ENCODE measurements around the gene TECTA.
A peak's percentile ranks its signal among the peaks of the same experiment; 100 is the strongest.

The TECTA gene

GRCh38 chr11:121188776-121189175 lies 87.7 kb downstream of the TECTA start:
- H3K27me3 ChIP-seq (ENCODE audit: insufficient read depth, low read length, poor library complexity), result peaks cover 5% of the 10 kb centered on the region
- H2AFZ ChIP-seq (ENCODE audit: low read depth, low read length), result no peak overlapping the region
- no peak overlapping the region for H3K4me2 ChIP-seq (ENCODE audit: insufficient read depth, low read length)
- TF ChIP-seq, protein P1, sequence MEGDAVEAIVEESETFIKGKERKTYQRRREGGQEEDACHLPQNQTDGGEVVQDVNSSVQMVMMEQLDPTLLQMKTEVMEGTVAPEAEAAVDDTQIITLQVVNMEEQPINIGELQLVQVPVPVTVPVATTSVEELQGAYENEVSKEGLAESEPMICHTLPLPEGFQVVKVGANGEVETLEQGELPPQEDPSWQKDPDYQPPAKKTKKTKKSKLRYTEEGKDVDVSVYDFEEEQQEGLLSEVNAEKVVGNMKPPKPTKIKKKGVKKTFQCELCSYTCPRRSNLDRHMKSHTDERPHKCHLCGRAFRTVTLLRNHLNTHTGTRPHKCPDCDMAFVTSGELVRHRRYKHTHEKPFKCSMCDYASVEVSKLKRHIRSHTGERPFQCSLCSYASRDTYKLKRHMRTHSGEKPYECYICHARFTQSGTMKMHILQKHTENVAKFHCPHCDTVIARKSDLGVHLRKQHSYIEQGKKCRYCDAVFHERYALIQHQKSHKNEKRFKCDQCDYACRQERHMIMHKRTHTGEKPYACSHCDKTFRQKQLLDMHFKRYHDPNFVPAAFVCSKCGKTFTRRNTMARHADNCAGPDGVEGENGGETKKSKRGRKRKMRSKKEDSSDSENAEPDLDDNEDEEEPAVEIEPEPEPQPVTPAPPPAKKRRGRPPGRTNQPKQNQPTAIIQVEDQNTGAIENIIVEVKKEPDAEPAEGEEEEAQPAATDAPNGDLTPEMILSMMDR (IDR thresholded peaks at IDR 0.05; ENCODE audit: borderline replicate concordance, extremely low read depth, low read length, poor library complexity, severe bottlenecking), result no peak
- no peak for TF ChIP-seq EZH2 (IDR thresholded peaks at IDR 0.05; ENCODE audit: borderline replicate concordance, low read depth, low read length, severe bottlenecking)
- no peaks in the 10 kb centered on the region for H3K36me3 ChIP-seq (ENCODE audit: insufficient read depth, low read length)
- no peak overlapping the region for H3K27ac ChIP-seq (ENCODE audit: low read length)
- no peaks in the 10 kb centered on the region for H3K9me3 ChIP-seq (ENCODE audit: insufficient read depth, low read length, severe bottlenecking)
- H3K4me1 ChIP-seq (ENCODE audit: insufficient read depth, low read length), result no peaks in the 10 kb centered on the region
- no peak overlapping the region for H3K4me3 ChIP-seq (ENCODE audit: low read depth in 1 of 2, low read length in 2 of 2)
- H4K20me1 ChIP-seq (ENCODE audit: insufficient read depth, low read length), result no peaks in the 10 kb centered on the region
- no peaks in the 10 kb centered on the region for H3K79me2 ChIP-seq (ENCODE audit: insufficient read depth, low read length)
- ATAC-seq (ENCODE audit: insufficient read depth, low read depth) (no peak), DNase-seq (no peak)
- no peak overlapping the region for H3K9ac ChIP-seq (ENCODE audit: low read depth, low read length)

GRCh38 chr11:121191818-121192217 lies 90.8 kb downstream of the TECTA start:
- Histone ChIP-seq H4K20me1 (ENCODE audit: insufficient read depth, low read length) (no peaks in the 10 kb centered on the region), H3K27me3 (ENCODE audit: insufficient read depth, low read length, poor library complexity) (peaks cover 7% of the 10 kb centered on the region), H3K9ac (ENCODE audit: low read depth, low read length) (no peak overlapping the region), H3K79me2 (ENCODE audit: insufficient read depth, low read length) (no peaks in the 10 kb centered on the region), H2AFZ (ENCODE audit: low read depth, low read length) (no peak overlapping the region), H3K4me2 (ENCODE audit: insufficient read depth, low read length) (no peak overlapping the region), H3K4me3 (ENCODE audit: low read depth in 1 of 2, low read length in 2 of 2) (no peak overlapping the region), H3K36me3 (ENCODE audit: insufficient read depth, low read length) (no peaks in the 10 kb centered on the region), H3K4me1 (ENCODE audit: insufficient read depth, low read length) (no peaks in the 10 kb centered on the region), H3K27ac (ENCODE audit: low read length) (no peak overlapping the region), H3K9me3 (ENCODE audit: insufficient read depth, low read length, severe bottlenecking) (no peaks in the 10 kb centered on the region)
- ATAC-seq (ENCODE audit: insufficient read depth, low read depth) (no peak), DNase-seq (no peak)
- TF ChIP-seq EZH2 (IDR thresholded peaks at IDR 0.05; ENCODE audit: borderline replicate concordance, low read depth, low read length, severe bottlenecking), result no peak
- TF ChIP-seq, protein P1 (IDR thresholded peaks at IDR 0.05; ENCODE audit: borderline replicate concordance, extremely low read depth, low read length, poor library complexity, severe bottlenecking), result no peak

DNA sequence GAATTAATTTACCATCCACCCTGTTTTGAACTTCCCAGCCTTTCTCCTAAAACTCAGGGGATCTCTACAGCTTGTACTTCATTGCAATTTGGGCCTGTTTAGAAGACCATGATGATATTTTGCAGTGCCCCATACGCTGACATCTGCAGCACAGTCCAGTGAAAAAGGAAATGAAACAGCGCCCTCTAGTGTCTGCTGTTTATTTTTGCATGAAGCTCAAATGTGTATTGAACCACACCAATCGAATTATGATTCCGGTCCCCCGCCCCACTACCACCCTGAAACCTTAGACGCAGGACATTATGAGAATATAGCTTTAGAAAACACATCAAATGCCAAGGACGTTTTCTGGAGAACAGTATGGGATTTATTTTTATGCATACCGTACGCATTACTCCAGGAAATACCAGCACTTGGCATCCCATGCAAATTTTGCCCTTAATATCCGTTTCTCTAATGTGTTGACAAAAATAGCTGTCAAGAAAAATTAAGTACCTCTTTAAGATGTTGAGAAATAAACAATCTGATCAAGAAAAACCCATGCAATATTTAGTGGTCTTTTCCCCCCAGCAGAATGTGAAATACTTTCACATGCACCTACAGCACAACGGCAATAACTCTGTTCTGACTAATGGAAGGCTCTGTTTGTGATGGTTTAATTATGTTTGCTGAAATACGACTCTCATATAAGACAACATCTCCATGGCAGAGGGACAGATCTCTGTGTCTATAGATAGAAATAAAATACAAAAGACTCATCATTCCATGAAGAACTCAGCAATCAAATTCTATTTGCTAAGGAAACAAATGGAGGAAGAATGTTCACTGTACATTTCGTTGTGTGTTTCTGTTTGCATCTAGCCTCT lies 93.9 kb downstream of the TECTA start:
- DNase-seq, result peak; percentile 65
- H3K4me2 ChIP-seq (ENCODE audit: insufficient read depth, low read length), result no peak overlapping the region
- no peak overlapping the region for H3K4me3 ChIP-seq (ENCODE audit: low read depth in 1 of 2, low read length in 2 of 2)
- H3K36me3 ChIP-seq (ENCODE audit: insufficient read depth, low read length), result no peaks in the 10 kb centered on the region
- H4K20me1 ChIP-seq (ENCODE audit: insufficient read depth, low read length), result no peaks in the 10 kb centered on the region
- no peaks in the 10 kb centered on the region for H3K9me3 ChIP-seq (ENCODE audit: insufficient read depth, low read length, severe bottlenecking)
- H2AFZ ChIP-seq (ENCODE audit: low read depth, low read length), result no peak overlapping the region
- H3K27ac ChIP-seq (ENCODE audit: low read length), result no peak overlapping the region
- ATAC-seq (ENCODE audit: insufficient read depth, low read depth), result peak; percentile 98
- H3K27me3 ChIP-seq (ENCODE audit: insufficient read depth, low read length, poor library complexity), result peaks cover 18% of the 10 kb centered on the region
- no peak overlapping the region for H3K9ac ChIP-seq (ENCODE audit: low read depth, low read length)
- no peaks in the 10 kb centered on the region for H3K79me2 ChIP-seq (ENCODE audit: insufficient read depth, low read length)
- H3K4me1 ChIP-seq (ENCODE audit: insufficient read depth, low read length), result peaks cover 6% of the 10 kb centered on the region; the same call in 1 of the 2 replicates
- TF ChIP-seq EZH2 (IDR thresholded peaks at IDR 0.05; ENCODE audit: borderline replicate concordance, low read depth, low read length, severe bottlenecking), result no peak
- TF ChIP-seq, protein P1 (IDR thresholded peaks at IDR 0.05; ENCODE audit: borderline replicate concordance, extremely low read depth, low read length, poor library complexity, severe bottlenecking), result peak; percentile 92
